ENCODE results near the gene BANP.
"Not testable (repeated sequence)": the region's sequence is repeated elsewhere in the genome, so short reads cannot be mapped to it uniquely, and the experiment has no call there.

- TF ChIP-seq POLR2A (IDR thresholded peaks at IDR 0.05; ENCODE audit: low read length); GATA1 (IDR thresholded peaks at IDR 0.05; ENCODE audit: low read depth, low read length): not testable (repeated sequence)
Measured at GRCh38 chr16:87990254-87990653, 39.0 kb downstream of the BANP start.

Measured in erythroblast (primary cell).